K562 (cell line): ENCODE data around the gene CTNNA3.

Experiments
- ATF2 ChIP-seq: sonication (generic); formaldehyde crosslinking; IDR thresholded peaks from 2 replicates; pipeline ENCODE4 v1.8.1; 2022; ENCODE audit warnings: missing genetic modification reagents
- BMI1 ChIP-seq: fragments of 150-350 bp; IDR thresholded peaks from 2 replicates; pipeline ENCODE4 v1.6.1; 2014; ENCODE audit warnings: low read length
- EGR1 ChIP-seq: fragments of 450-650 bp; conservative IDR thresholded peaks from 2 replicates; pipeline ENCODE4 v1.6.1; 2017; ENCODE audit warnings: mild to moderate bottlenecking
- EP300 ChIP-seq: IDR thresholded peaks from 2 replicates; pipeline ENCODE4 v1.6.1; 2012; ENCODE audit warnings: low read length, improper control_type of control experiment
- EZH2 ChIP-seq: IDR thresholded peaks from 2 replicates; pipeline ENCODE4 v1.6.1; 2012; ENCODE audit warnings: low read depth, mild to moderate bottlenecking, inconsistent platforms, low read length, borderline replicate concordance
- IRF1 ChIP-seq: sonication (generic); formaldehyde crosslinking; IDR thresholded peaks from 2 replicates; pipeline ENCODE4 v1.8.0; 2022; ENCODE audit warnings: missing genetic modification reagents, mild to moderate bottlenecking, borderline replicate concordance
- NFRKB ChIP-seq: fragments of 450-650 bp; IDR thresholded peaks from 2 replicates; pipeline ENCODE4 v1.6.1; 2016; ENCODE audit warnings: low read depth
- POLR2A ChIP-seq: fragments of 450-650 bp; conservative IDR thresholded peaks from 2 replicates; pipeline ENCODE4 v1.6.1; 2016
- RBM15 ChIP-seq: fragments of 200-400 bp; formaldehyde crosslinking; IDR thresholded peaks from 2 replicates; pipeline ENCODE4 v1.6.1; 2018; ENCODE audit warnings: mild to moderate bottlenecking, low read length, moderate library complexity; ENCODE audit not compliant: insufficient read depth
- SMC3 ChIP-seq: conservative IDR thresholded peaks from 2 replicates; pipeline ENCODE4 v1.6.1; 2011; ENCODE audit warnings: low read depth, low read length, improper control_type of control experiment; ENCODE audit not compliant: insufficient read depth
- SP1 ChIP-seq: sonication (generic); formaldehyde crosslinking; IDR thresholded peaks from 2 replicates; pipeline ENCODE4 v1.8.1; 2022; ENCODE audit warnings: mild to moderate bottlenecking, missing genetic modification reagents
- TF ChIP-seq, protein P1 (sequence below), 3 experiments: IDR thresholded peaks in 2 of 3; conservative IDR thresholded peaks in 1 of 3; 2 replicates each; pipeline ENCODE4 v1.5.1; 2011 to 2012; ENCODE audit warnings: low read length in 3 of 3, mild to moderate bottlenecking in 3 of 3, control low read depth in 2 of 3, improper control_type of control experiment in 1 of 3, inconsistent platforms in 1 of 3, low read depth in 1 of 3, mixed read lengths in 1 of 3, moderate library complexity in 1 of 3; ENCODE audit not compliant: insufficient read depth in 2 of 3
- TF ChIP-seq, protein P2 (sequence below), 2 experiments: fragments of 450-650 bp in 1 of 2; sonication (generic) in 1 of 2; formaldehyde crosslinking in 1 of 2; IDR thresholded peaks in 1 of 2; conservative IDR thresholded peaks in 1 of 2; 2 replicates each; pipeline versions ENCODE4 v1.6.1 to v1.8.1; 2016 to 2023; ENCODE audit warnings: mild to moderate bottlenecking in 2 of 2, moderate library complexity in 2 of 2, inconsistent platforms in 1 of 2, missing genetic modification reagents in 1 of 2

DNA sequence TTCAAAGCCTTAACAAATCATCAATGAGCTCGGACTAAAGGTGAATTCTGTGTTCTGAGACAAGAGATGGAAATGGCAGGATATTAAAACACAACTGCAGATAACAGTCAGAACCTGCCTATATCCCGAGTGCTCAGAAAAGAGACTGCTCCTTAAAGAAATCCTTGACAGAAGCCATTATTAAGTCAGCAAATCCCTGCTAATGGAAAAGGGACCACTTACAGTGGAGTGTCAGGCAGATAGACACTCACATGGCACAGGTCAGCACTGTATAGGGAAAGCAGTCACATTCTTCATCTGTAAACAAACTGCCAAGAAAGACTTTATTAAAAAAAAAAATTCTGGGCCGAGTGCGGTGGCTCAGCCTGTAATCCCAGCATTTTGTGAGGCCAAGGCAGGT, 917.6 kb downstream of the CTNNA3 start:
- no peak for TF ChIP-seq IRF1 (CRISPR knock-in tag)
- TF ChIP-seq EP300: no peak
- TF ChIP-seq SP1 (CRISPR knock-in tag): no peak
- TF ChIP-seq, protein P1, sequence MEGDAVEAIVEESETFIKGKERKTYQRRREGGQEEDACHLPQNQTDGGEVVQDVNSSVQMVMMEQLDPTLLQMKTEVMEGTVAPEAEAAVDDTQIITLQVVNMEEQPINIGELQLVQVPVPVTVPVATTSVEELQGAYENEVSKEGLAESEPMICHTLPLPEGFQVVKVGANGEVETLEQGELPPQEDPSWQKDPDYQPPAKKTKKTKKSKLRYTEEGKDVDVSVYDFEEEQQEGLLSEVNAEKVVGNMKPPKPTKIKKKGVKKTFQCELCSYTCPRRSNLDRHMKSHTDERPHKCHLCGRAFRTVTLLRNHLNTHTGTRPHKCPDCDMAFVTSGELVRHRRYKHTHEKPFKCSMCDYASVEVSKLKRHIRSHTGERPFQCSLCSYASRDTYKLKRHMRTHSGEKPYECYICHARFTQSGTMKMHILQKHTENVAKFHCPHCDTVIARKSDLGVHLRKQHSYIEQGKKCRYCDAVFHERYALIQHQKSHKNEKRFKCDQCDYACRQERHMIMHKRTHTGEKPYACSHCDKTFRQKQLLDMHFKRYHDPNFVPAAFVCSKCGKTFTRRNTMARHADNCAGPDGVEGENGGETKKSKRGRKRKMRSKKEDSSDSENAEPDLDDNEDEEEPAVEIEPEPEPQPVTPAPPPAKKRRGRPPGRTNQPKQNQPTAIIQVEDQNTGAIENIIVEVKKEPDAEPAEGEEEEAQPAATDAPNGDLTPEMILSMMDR (IDR thresholded peaks at IDR 0.05 in 2 of 3, conservative IDR thresholded peaks at IDR 0.05 in 1 of 3; ENCODE audit: insufficient read depth in 2 of 3, low read depth in 1 of 3, low read length in 3 of 3): no peak
- TF ChIP-seq NFRKB: no peak
- TF ChIP-seq SMC3: no peak
- TF ChIP-seq, protein P2, sequence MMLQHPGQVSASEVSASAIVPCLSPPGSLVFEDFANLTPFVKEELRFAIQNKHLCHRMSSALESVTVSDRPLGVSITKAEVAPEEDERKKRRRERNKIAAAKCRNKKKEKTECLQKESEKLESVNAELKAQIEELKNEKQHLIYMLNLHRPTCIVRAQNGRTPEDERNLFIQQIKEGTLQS (IDR thresholded peaks at IDR 0.05): no peak
- TF ChIP-seq, protein P2 (CRISPR knock-in tag; conservative IDR thresholded peaks at IDR 0.05): no peak
- no peak for TF ChIP-seq POLR2A
- no peak for TF ChIP-seq ATF2 (CRISPR knock-in tag)
- no peak for TF ChIP-seq RBM15
- TF ChIP-seq EZH2: no peak
- TF ChIP-seq BMI1: no peak
- TF ChIP-seq EGR1: no peak
